Testis (tissue), 3 donors: ENCODE results near the gene RPTOR. TPM values are rescaled to one million over a fixed set of nuclear protein-coding genes. Genes with fewer than 3 reads are reported as not detected.

ENCODE experiments used
- DNase-seq: peaks from one replicate; pipeline ENCODE4 v3.0.0-alpha.2; 2019
- H3K27ac ChIP-seq, 2 donors: fragments of 200-600 bp; sonication (generic); one replicate each; pipeline ENCODE4 v1.5.1; 2019
- H3K27me3 ChIP-seq: fragments of 200-600 bp; sonication (generic); one replicate; pipeline ENCODE4 v1.5.1; 2019
- H3K36me3 ChIP-seq: fragments of 200-600 bp; sonication (generic); one replicate; pipeline ENCODE4 v1.5.1; 2017; ENCODE audit warnings: low read depth; ENCODE audit errors: missing control alignments
- H3K4me1 ChIP-seq: fragments of 200-600 bp; sonication (generic); one replicate; pipeline ENCODE4 v1.5.1; 2019
- H3K4me3 ChIP-seq, 2 donors: fragments of 200-600 bp; sonication (generic); one replicate each; pipeline ENCODE4 v1.5.1; 2017 to 2019
- H3K9me3 ChIP-seq: fragments of 200-600 bp; sonication (generic); one replicate; pipeline ENCODE4 v1.5.1; 2017
- POLR2A ChIP-seq: fragments of 450-650 bp; IDR thresholded peaks from one replicate; pipeline ENCODE4 v1.6.1; 2017; ENCODE audit warnings: antibody characterized with exemption, mild to moderate bottlenecking, moderate library complexity
- WGBS, 2 donors: methylation state at CpG; one replicate each; pipeline ENCODE4 v1.1.5; 2018; 5-methylcytosine and 5-hydroxymethylcytosine counted together
- intact Hi-C: fragments of 100-400 bp; cut with DNase I; formaldehyde crosslinking; loops from one replicate; pipeline ENCODE4 v1.15.1; 2023; ENCODE audit warnings: low total_unique reads
- polyA plus RNA-seq: library from polyadenylated mRNA; stranded (reverse); fragments of 350-450 nt; fragmentation: Illumina TruSeq; extraction: RNeasy Lipid Tissue Mini Kit (QIAGEN cat#74804); gene quantifications from one replicate; pipeline ENCODE4 v1.2.3, GENCODE V29; 2014; ENCODE audit warnings: low read depth, low replicate concordance; ENCODE audit not compliant: insufficient read depth
- total RNA-seq, 2 donors: library from RNA; depleted of rRNA; stranded (reverse); fragments of >200 nt; gene quantifications; one replicate each; pipeline ENCODE4 v1.2.3, GENCODE V29; 2016
- TF ChIP-seq, protein P1 (sequence below), 3 experiments: fragments of 450-650 bp in 2 of 3; fragments of 200-600 bp in 1 of 3; sonication (generic) in 1 of 3; IDR thresholded peaks; one replicate each; pipeline ENCODE4 v1.5.1; 2016 to 2019; ENCODE audit warnings: antibody characterized with exemption in 3 of 3, mild to moderate bottlenecking in 2 of 3, moderate library complexity in 1 of 3

The RPTOR gene
- total and polyA plus RNA-seq, 3 donors from 2014 or later = 21.8 to 68.3 (median 56.6) TPM

DNA sequence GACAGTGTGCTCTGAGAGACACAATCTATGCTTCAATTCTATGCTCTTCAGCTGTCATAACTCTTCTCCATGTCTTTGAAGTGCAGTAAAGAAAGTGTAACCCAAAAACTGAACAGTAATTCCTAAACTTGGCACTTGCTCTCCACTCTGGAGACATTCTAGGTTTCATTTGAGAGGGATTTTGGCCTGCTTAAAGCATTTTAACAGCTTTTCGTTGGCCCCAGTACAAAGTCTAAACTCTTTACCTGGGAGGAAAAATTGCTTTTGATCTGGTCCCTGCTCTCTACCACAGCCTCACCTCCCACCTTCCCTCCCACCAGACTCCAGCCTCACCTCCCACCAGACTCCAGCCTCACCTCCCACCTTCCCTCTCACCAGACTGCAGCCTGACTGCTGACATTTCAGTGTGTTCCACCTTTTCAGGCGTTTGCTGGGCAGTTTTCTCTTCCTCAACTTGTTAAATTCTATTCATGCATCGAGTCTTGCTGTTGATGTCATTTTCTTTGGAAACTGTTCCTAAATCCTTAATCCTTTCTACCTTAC, 132.6 kb downstream of the RPTOR start:
- H3K36me3 ChIP-seq = no peaks in the 10 kb centered on the region
- no peak for TF ChIP-seq POLR2A
- TF ChIP-seq, protein P1, sequence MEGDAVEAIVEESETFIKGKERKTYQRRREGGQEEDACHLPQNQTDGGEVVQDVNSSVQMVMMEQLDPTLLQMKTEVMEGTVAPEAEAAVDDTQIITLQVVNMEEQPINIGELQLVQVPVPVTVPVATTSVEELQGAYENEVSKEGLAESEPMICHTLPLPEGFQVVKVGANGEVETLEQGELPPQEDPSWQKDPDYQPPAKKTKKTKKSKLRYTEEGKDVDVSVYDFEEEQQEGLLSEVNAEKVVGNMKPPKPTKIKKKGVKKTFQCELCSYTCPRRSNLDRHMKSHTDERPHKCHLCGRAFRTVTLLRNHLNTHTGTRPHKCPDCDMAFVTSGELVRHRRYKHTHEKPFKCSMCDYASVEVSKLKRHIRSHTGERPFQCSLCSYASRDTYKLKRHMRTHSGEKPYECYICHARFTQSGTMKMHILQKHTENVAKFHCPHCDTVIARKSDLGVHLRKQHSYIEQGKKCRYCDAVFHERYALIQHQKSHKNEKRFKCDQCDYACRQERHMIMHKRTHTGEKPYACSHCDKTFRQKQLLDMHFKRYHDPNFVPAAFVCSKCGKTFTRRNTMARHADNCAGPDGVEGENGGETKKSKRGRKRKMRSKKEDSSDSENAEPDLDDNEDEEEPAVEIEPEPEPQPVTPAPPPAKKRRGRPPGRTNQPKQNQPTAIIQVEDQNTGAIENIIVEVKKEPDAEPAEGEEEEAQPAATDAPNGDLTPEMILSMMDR (IDR thresholded peaks at IDR 0.05) = no peak
- H3K4me3 ChIP-seq = no peak overlapping the region
- H3K27ac ChIP-seq = no peak overlapping the region
- no peaks in the 10 kb centered on the region for H3K27me3 ChIP-seq
- H3K9me3 ChIP-seq = no peaks in the 10 kb centered on the region
- intact Hi-C loops = no loop called here
- 68 to 75% methylated on average over 3 of the region's 3 CpGs for WGBS, 2 donors
- DNase-seq = no peak
- H3K4me1 ChIP-seq = no peaks in the 10 kb centered on the region

DNA sequence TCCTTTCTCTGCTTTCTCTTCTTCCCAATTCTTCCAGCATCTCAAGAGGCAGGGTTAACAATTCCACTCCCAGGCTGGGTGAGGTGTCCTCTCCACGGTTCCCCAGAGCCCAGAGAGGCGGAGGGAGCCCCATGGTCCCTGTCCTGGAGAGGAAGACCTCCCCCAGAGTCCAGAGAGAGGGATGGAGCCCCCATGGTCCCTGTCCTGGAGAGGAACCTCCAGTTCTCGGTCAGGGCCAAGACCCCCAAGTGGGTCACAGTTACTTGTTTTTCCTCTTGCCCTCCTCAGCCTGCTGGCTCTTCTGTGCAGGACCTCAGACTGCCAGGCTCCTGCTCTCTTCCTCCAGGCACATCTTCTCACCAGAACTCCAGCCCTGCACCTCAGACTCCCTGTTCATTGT, 135.2 kb downstream of the RPTOR start:
- no peak for DNase-seq
- Histone ChIP-seq H3K4me3 (no peak overlapping the region), H3K27me3 (no peaks in the 10 kb centered on the region), H3K9me3 (no peaks in the 10 kb centered on the region), H3K4me1 (no peaks in the 10 kb centered on the region), H3K36me3 (no peaks in the 10 kb centered on the region), H3K27ac (no peak overlapping the region)
- intact Hi-C loops = no loop called here
- 89 to 98% methylated on average over 3 of the region's 3 CpGs for WGBS, 2 donors
- TF ChIP-seq, protein P1 (IDR thresholded peaks at IDR 0.05) = no peak
- TF ChIP-seq POLR2A = no peak

DNA sequence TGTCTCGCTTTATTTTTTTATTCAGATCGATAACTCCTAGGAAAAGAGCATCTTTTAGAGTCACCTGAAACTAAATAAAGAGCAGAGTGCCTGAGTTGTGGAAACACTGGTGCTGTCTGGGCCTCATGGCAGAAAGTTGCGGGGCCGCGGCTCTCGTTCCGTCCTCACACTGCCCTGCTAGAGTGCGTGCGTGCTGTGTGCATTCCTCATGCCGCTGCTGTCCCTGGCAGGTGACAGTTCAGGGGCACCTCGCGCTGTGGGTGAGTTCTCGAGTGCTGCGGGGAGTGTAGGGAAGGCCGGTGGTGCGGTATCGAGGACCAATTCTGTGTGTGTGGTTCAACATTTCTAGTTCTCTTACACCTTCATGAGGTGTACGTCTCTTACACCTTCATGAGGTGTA, 136.6 kb downstream of the RPTOR start:
- Histone ChIP-seq H3K36me3 (no peaks in the 10 kb centered on the region), H3K27me3 (no peaks in the 10 kb centered on the region), H3K27ac (no peak overlapping the region), H3K4me3 (no peak overlapping the region), H3K4me1 (no peaks in the 10 kb centered on the region), H3K9me3 (no peaks in the 10 kb centered on the region)
- no peak for DNase-seq
- WGBS, 2 donors = 94 to 96% methylated on average over 18 of the region's 18 CpGs
- TF ChIP-seq, protein P1 (IDR thresholded peaks at IDR 0.05) = no peak
- TF ChIP-seq POLR2A = no peak
- intact Hi-C loops = no loop called here

DNA sequence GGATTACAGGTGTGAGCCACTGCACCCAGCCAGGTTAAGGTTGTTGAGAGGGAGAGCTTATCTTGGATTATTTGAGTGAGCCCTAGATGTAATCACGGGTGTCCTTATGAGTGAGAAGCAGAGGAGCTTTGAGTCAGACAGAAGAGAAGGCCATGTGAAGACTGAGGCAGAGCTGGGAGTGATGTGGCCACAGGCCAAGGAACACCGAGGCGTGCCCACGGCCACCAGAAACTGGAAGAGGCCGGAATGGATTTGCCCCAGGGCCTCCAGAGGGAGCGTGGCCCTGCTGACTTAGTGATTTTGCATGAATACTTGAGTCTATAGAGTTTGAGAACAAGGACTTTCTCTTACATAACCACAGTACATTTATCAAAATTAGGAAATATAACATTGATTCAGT, 137.7 kb downstream of the RPTOR start:
- no peak overlapping the region for H3K4me3 ChIP-seq
- no peaks in the 10 kb centered on the region for H3K36me3 ChIP-seq
- no peak overlapping the region for H3K27ac ChIP-seq
- TF ChIP-seq, protein P1 (IDR thresholded peaks at IDR 0.05) = no peak
- no peak for TF ChIP-seq POLR2A
- H3K9me3 ChIP-seq = no peaks in the 10 kb centered on the region
- intact Hi-C loops = no loop called here
- no peak for DNase-seq
- no peaks in the 10 kb centered on the region for H3K4me1 ChIP-seq
- 81 to 93% methylated on average over 6 of the region's 6 CpGs for WGBS, 2 donors
- no peaks in the 10 kb centered on the region for H3K27me3 ChIP-seq

DNA sequence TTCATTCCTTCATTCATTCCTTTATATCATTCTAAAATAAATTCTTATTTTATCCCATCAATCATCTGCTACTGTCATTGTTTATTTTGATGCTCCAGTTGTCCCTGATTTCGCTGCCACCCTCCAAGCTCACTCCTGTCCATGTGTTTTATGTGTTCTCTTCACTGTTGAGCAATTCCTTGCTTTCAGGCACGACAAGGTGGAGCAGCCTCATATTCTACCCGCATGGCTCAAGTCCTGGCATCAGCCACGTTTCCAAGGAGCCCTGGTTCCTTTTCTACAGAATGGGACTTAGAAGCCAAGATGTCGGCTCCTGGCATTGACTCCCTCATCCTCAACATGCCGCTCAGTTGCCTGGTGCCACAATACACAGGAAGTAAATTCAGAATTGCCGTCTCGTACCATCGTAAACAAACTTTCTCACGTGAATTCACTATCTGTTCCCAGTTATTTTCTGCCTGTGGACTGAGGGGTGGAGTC, 139.0 kb downstream of the RPTOR start:
- DNase-seq = no peak
- Histone ChIP-seq H3K4me1 (no peaks in the 10 kb centered on the region), H3K36me3 (no peaks in the 10 kb centered on the region), H3K4me3 (no peak overlapping the region), H3K9me3 (no peaks in the 10 kb centered on the region), H3K27ac (no peak overlapping the region), H3K27me3 (no peaks in the 10 kb centered on the region)
- intact Hi-C loops = no loop called here
- 89 to 93% methylated on average over 10 of the region's 10 CpGs for WGBS, 2 donors
- TF ChIP-seq POLR2A = no peak
- TF ChIP-seq, protein P1 (IDR thresholded peaks at IDR 0.05) = no peak
